Measurements from ENCODE around the gene NAALADL2. TPM values are rescaled to one million over a fixed set of nuclear protein-coding genes. Genes with fewer than 3 reads are reported as not detected.

The NAALADL2 gene
- total and polyA plus RNA-seq, 2 donors (not counting 1 experiment from before 2014, with no cell fraction given), result not detected

GRCh38 chr3:175735866-175736265 is 876.7 kb downstream of the NAALADL2 start:
- Histone ChIP-seq H3K27me3 (replicated peaks in 1 of 4; ENCODE audit: control extremely low read depth in 1 of 4, control insufficient read depth in 3 of 4, insufficient read depth in 4 of 4, low read length in 3 of 4) (no peaks in the 10 kb centered on the region), H3K4me1 (ENCODE audit: control insufficient read depth in 2 of 2, insufficient read depth in 2 of 2, low read length in 2 of 2) (no peaks in the 10 kb centered on the region), H2AFZ (ENCODE audit: insufficient read depth, low read depth, low read length, poor library complexity, severe bottlenecking) (no peak overlapping the region), H3K27ac (ENCODE audit: low read length in 2 of 2) (no peak overlapping the region), H3K4me3 (ENCODE audit: control extremely low read depth in 1 of 5, extremely low read depth in 1 of 5, insufficient read depth in 1 of 5, low read depth in 2 of 5, low read length in 4 of 5) (no peak overlapping the region), H4K20me1 (ENCODE audit: control insufficient read depth, insufficient read depth, low read length, poor library complexity, severe bottlenecking) (no peaks in the 10 kb centered on the region), H3K9me3 (ENCODE audit: control extremely low read depth in 1 of 3, control insufficient read depth in 2 of 3, insufficient read depth in 1 of 3, low read length in 2 of 3) (peaks cover 0 to 5% (median 0%) of the 10 kb centered on the region in 3 donors), H3K36me3 (replicated peaks in 1 of 2; ENCODE audit: control extremely low read depth in 1 of 2, control insufficient read depth in 1 of 2, extremely low read depth in 1 of 2, insufficient read depth in 2 of 2, low read length in 1 of 2) (no peaks in the 10 kb centered on the region), H3K79me2 (ENCODE audit: control insufficient read depth, insufficient read depth, low read length) (no peaks in the 10 kb centered on the region), H3K9ac (ENCODE audit: low read length) (no peak overlapping the region), H3K4me2 (replicated peaks; ENCODE audit: low read depth, low read length, poor library complexity, severe bottlenecking) (no peak overlapping the region)
- Mint-ChIP-seq H3K9me3 (ENCODE audit: insufficient read depth) (peaks cover 8% of the 10 kb centered on the region), H3K4me1 (no peaks in the 10 kb centered on the region), H3K4me3 (no peak overlapping the region), H3K27ac (no peak overlapping the region), H3K27me3 (no peaks in the 10 kb centered on the region)
- ATAC-seq (ENCODE audit: low read depth), result no peak
- ChIA-PET CTCF (no interaction called here), POLR2A (no interaction called here)
- intact Hi-C loops (cut with micrococcal nuclease), result no loop called here
- WGBS (ENCODE audit: insufficient coverage), result 83% methylated on average over 1 of the region's 3 CpGs
- TF ChIP-seq EZH2 (IDR thresholded peaks at IDR 0.05; ENCODE audit: borderline replicate concordance, insufficient read depth, low read depth, low read length, poor library complexity, severe bottlenecking) (no peak), CTCF (IDR thresholded peaks at IDR 0.05) (no peak)
- DNase-seq, result no peak

- DNase-seq (no peak), ATAC-seq (ENCODE audit: low read depth) (no peak)
- Histone ChIP-seq H2AFZ (ENCODE audit: insufficient read depth, low read depth, low read length, poor library complexity, severe bottlenecking) (no peak overlapping the region), H3K4me2 (replicated peaks; ENCODE audit: low read depth, low read length, poor library complexity, severe bottlenecking) (no peak overlapping the region), H3K4me3 (ENCODE audit: control extremely low read depth in 1 of 5, extremely low read depth in 1 of 5, insufficient read depth in 1 of 5, low read depth in 2 of 5, low read length in 4 of 5) (no peak overlapping the region), H3K4me1 (ENCODE audit: control insufficient read depth in 2 of 2, insufficient read depth in 2 of 2, low read length in 2 of 2) (no peaks in the 10 kb centered on the region), H3K27me3 (replicated peaks in 1 of 4; ENCODE audit: control extremely low read depth in 1 of 4, control insufficient read depth in 3 of 4, insufficient read depth in 4 of 4, low read length in 3 of 4) (no peaks in the 10 kb centered on the region), H4K20me1 (ENCODE audit: control insufficient read depth, insufficient read depth, low read length, poor library complexity, severe bottlenecking) (no peaks in the 10 kb centered on the region), H3K9me3 (ENCODE audit: control extremely low read depth in 1 of 3, control insufficient read depth in 2 of 3, insufficient read depth in 1 of 3, low read length in 2 of 3) (peaks cover 0 to 5% (median 0%) of the 10 kb centered on the region in 3 donors), H3K79me2 (ENCODE audit: control insufficient read depth, insufficient read depth, low read length) (no peaks in the 10 kb centered on the region), H3K9ac (ENCODE audit: low read length) (no peak overlapping the region), H3K36me3 (replicated peaks in 1 of 2; ENCODE audit: control extremely low read depth in 1 of 2, control insufficient read depth in 1 of 2, extremely low read depth in 1 of 2, insufficient read depth in 2 of 2, low read length in 1 of 2) (no peaks in the 10 kb centered on the region), H3K27ac (ENCODE audit: low read length in 2 of 2) (no peak overlapping the region)
- intact Hi-C loops (cut with micrococcal nuclease), result no loop called here
- CTCF ChIA-PET, result no interaction called here
- WGBS (ENCODE audit: insufficient coverage), result 95% methylated on average over 5 of the region's 7 CpGs
- TF ChIP-seq EZH2 (IDR thresholded peaks at IDR 0.05; ENCODE audit: borderline replicate concordance, insufficient read depth, low read depth, low read length, poor library complexity, severe bottlenecking), result no peak
- no peak for TF ChIP-seq CTCF (IDR thresholded peaks at IDR 0.05)
- Mint-ChIP-seq H3K4me1 (no peaks in the 10 kb centered on the region), H3K9me3 (ENCODE audit: insufficient read depth) (peaks cover 11% of the 10 kb centered on the region), H3K27ac (no peak overlapping the region), H3K4me3 (no peak overlapping the region), H3K27me3 (no peaks in the 10 kb centered on the region)
- POLR2A ChIA-PET, result no interaction called here
Observed at GRCh38 chr3:175737646-175738572, 878.8 kb downstream of the NAALADL2 start.

All from B cell (primary cell).